ENCODE data around the gene NUP93. TPM values are rescaled to one million over a fixed set of nuclear protein-coding genes. Genes with fewer than 3 reads are reported as not detected.

Gene NUP93
- total RNA-seq, 1 donor from 2014 or later, result 50.0 TPM

- H3K9me3 Mint-ChIP-seq (ENCODE audit: low read depth), result no peaks in the 10 kb centered on the region
- no peak for TF ChIP-seq CTCF (IDR thresholded peaks at IDR 0.05)
- no peaks in the 10 kb centered on the region for H3K27me3 Mint-ChIP-seq (ENCODE audit: low read depth)
- no peaks in the 10 kb centered on the region for H3K36me3 Mint-ChIP-seq (ENCODE audit: low read depth)
- H3K27ac Mint-ChIP-seq (ENCODE audit: unreplicated experiment), result no peak overlapping the region
- DNase-seq (ENCODE audit: low spot score), result no peak
- no peak overlapping the region for H3K4me3 Mint-ChIP-seq (ENCODE audit: unreplicated experiment)
- peaks cover 14% of the 10 kb centered on the region for H3K4me1 Mint-ChIP-seq (ENCODE audit: low read depth)
Measured at GRCh38 chr16:56777001-56777400, 47.1 kb downstream of the NUP93 start.

- Mint-ChIP-seq H3K27me3 (ENCODE audit: low read depth) (no peaks in the 10 kb centered on the region), H3K4me1 (ENCODE audit: low read depth) (peaks cover 9% of the 10 kb centered on the region), H3K27ac (ENCODE audit: unreplicated experiment) (no peak overlapping the region), H3K4me3 (ENCODE audit: unreplicated experiment) (no peak overlapping the region), H3K9me3 (ENCODE audit: low read depth) (no peaks in the 10 kb centered on the region), H3K36me3 (ENCODE audit: low read depth) (no peaks in the 10 kb centered on the region)
- no peak for TF ChIP-seq CTCF (IDR thresholded peaks at IDR 0.05)
- no peak for DNase-seq (ENCODE audit: low spot score)
Measured at GRCh38 chr16:56777482-56777881, 47.6 kb downstream of the NUP93 start.

- Mint-ChIP-seq H3K4me3 (ENCODE audit: unreplicated experiment) (no peak overlapping the region), H3K36me3 (ENCODE audit: low read depth) (no peaks in the 10 kb centered on the region), H3K27ac (ENCODE audit: unreplicated experiment) (no peak overlapping the region), H3K27me3 (ENCODE audit: low read depth) (no peaks in the 10 kb centered on the region), H3K4me1 (ENCODE audit: low read depth) (peaks cover 6% of the 10 kb centered on the region), H3K9me3 (ENCODE audit: low read depth) (no peaks in the 10 kb centered on the region)
- no peak for TF ChIP-seq CTCF (IDR thresholded peaks at IDR 0.05)
- no peak for DNase-seq (ENCODE audit: low spot score)
Measured at GRCh38 chr16:56779906-56780305, 50.0 kb downstream of the NUP93 start.

GRCh38 chr16:56780646-56781045 lies 50.7 kb downstream of the NUP93 start:
- H3K4me3 Mint-ChIP-seq (ENCODE audit: unreplicated experiment), result no peak overlapping the region
- no peak overlapping the region for H3K27ac Mint-ChIP-seq (ENCODE audit: unreplicated experiment)
- no peak for DNase-seq (ENCODE audit: low spot score)
- no peaks in the 10 kb centered on the region for H3K9me3 Mint-ChIP-seq (ENCODE audit: low read depth)
- peaks cover 6% of the 10 kb centered on the region for H3K4me1 Mint-ChIP-seq (ENCODE audit: low read depth)
- no peaks in the 10 kb centered on the region for H3K36me3 Mint-ChIP-seq (ENCODE audit: low read depth)
- H3K27me3 Mint-ChIP-seq (ENCODE audit: low read depth), result no peaks in the 10 kb centered on the region
- no peak for TF ChIP-seq CTCF (IDR thresholded peaks at IDR 0.05)

- Mint-ChIP-seq H3K4me3 (ENCODE audit: unreplicated experiment) (no peak overlapping the region), H3K27ac (ENCODE audit: unreplicated experiment) (no peak overlapping the region), H3K27me3 (ENCODE audit: low read depth) (no peaks in the 10 kb centered on the region), H3K36me3 (ENCODE audit: low read depth) (no peaks in the 10 kb centered on the region), H3K4me1 (ENCODE audit: low read depth) (peaks cover 5% of the 10 kb centered on the region), H3K9me3 (ENCODE audit: low read depth) (no peaks in the 10 kb centered on the region)
- no peak for TF ChIP-seq CTCF (IDR thresholded peaks at IDR 0.05)
- no peak for DNase-seq (ENCODE audit: low spot score)
Measured at GRCh38 chr16:56781528-56781961, 51.6 kb downstream of the NUP93 start.
